Fibroblast of skin of right quadriceps (primary cell): ENCODE data around the gene MYOF.

Experiments
- DNase-seq: peaks from one replicate; pipeline ENCODE4 v3.0.0-alpha.2; 2013

Gene MYOF

GRCh38 chr10:93482145-93482834 lies at the start of gene MYOF:
MYOF (minus strand) TSS chr10:93482334; CDS start chr10:93482194, 140 bp downstream.
- DNase-seq = peak; percentile 90

- DNase-seq = no peak
Observed at GRCh38 chr10:93518531-93518930, 36.4 kb upstream of the MYOF start.

GRCh38 chr10:93516006-93516380 lies 33.9 kb upstream of the MYOF start:
- DNase-seq = no peak

GRCh38 chr10:93515071-93516005 lies 33.2 kb upstream of the MYOF start:
- DNase-seq = peak; percentile 28

- no peak for DNase-seq
Observed at GRCh38 chr10:93514521-93514920, 32.4 kb upstream of the MYOF start.

- DNase-seq = no peak
Observed at GRCh38 chr10:93513091-93513490, 31.0 kb upstream of the MYOF start.

GRCh38 chr10:93512565-93512964 lies 30.4 kb upstream of the MYOF start:
- DNase-seq = peak; percentile 55

GRCh38 chr10:93509816-93510215 lies 27.7 kb upstream of the MYOF start:
- no peak for DNase-seq

- no peak for DNase-seq
Observed at GRCh38 chr10:93505075-93505474, 22.9 kb upstream of the MYOF start.

- no peak for DNase-seq
Observed at GRCh38 chr10:93503075-93503474, 20.9 kb upstream of the MYOF start.

GRCh38 chr10:93501650-93502049 lies 19.5 kb upstream of the MYOF start:
- no peak for DNase-seq

GRCh38 chr10:93498166-93498565 lies 16.0 kb upstream of the MYOF start:
- no peak for DNase-seq

GRCh38 chr10:93496322-93497041 lies 14.3 kb upstream of the MYOF start, which contains the start of gene CEP55:
CEP55 (plus strand) TSS chr10:93496612; CDS start chr10:93500052, 3,440 bp downstream.
- peak; percentile 93 for DNase-seq

- peak; percentile 68 for DNase-seq
Observed at GRCh38 chr10:93495654-93496321, 13.7 kb upstream of the MYOF start.

GRCh38 chr10:93494494-93494893 lies 12.4 kb upstream of the MYOF start:
- DNase-seq = no peak

GRCh38 chr10:93493162-93493561 lies 11.0 kb upstream of the MYOF start:
- DNase-seq = no peak

GRCh38 chr10:93491602-93492121 lies 9.5 kb upstream of the MYOF start:
- no peak for DNase-seq

- no peak for DNase-seq
Observed at GRCh38 chr10:93488956-93489528, 6.9 kb upstream of the MYOF start.

- DNase-seq = no peak
Observed at GRCh38 chr10:93485690-93486089, 3.6 kb upstream of the MYOF start.

- DNase-seq = no peak
Observed at GRCh38 chr10:93481637-93482144, 443 bp downstream of the MYOF start.

GRCh38 chr10:93478873-93479272 lies 3.3 kb downstream of the MYOF start:
- DNase-seq = no peak

- DNase-seq = no peak
Observed at GRCh38 chr10:93476756-93477155, 5.4 kb downstream of the MYOF start.
